GM19395 (cell line): Measurements from ENCODE around the gene RDH12.
A peak's percentile ranks its signal among the peaks of the same experiment; 100 is the strongest.
"Not testable (repeated sequence)": the region's sequence is repeated elsewhere in the genome, so short reads cannot be mapped to it uniquely, and the experiment has no call there.

Experiments
- ATAC-seq: cut with Tn5 transposase; IDR thresholded peaks from one replicate; pipeline ENCODE4 v1.9.1; 2021; ENCODE audit warnings: mild to moderate bottlenecking, moderate library complexity; ENCODE audit not compliant: unreplicated experiment

Gene RDH12

DNA sequence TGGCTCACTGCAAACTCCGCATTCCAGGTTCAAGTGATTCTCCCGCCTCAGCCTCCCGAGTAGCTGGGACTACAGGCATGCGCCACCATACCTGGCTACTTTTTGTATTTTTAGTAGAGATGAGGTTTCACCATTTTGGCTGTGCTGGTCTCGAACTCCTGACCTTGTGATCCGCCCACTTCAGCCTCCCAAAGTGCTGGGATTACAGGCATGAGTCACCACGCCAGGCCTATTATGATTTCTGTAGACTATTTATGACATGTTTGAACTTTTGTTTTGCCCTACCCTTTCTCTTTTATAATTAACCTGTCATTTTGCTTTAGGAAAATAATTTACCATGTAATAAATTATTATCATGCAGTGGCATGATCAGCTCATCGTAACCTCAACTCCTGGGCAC is at the start of gene RDH12:
Gene RDH12, plus strand, starts transcription at position 395 of the 400 bp plus-strand sequence. CDS start 20,757 bp downstream, outside the sequence.
- ATAC-seq = not testable (repeated sequence)

DNA sequence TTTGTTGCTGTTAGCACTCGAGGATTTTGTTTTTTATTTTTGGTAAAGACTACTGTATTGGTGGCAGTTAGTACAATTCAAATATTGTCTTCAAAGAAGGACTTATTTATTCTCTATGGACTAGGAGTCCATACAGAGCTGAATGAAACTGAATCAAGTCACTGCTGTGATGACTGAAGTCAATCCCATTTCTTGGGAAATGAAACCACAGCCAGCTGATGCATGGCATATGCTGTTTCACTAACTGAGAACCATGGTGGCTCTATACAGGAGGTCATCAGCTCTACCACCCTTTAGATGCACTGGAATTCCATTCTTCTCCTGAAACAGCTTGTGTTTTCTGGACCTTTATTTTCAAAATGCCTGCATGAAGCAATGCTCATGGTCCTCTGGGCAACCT is 49.5 kb upstream of the RDH12 start:
- no peak for ATAC-seq

DNA sequence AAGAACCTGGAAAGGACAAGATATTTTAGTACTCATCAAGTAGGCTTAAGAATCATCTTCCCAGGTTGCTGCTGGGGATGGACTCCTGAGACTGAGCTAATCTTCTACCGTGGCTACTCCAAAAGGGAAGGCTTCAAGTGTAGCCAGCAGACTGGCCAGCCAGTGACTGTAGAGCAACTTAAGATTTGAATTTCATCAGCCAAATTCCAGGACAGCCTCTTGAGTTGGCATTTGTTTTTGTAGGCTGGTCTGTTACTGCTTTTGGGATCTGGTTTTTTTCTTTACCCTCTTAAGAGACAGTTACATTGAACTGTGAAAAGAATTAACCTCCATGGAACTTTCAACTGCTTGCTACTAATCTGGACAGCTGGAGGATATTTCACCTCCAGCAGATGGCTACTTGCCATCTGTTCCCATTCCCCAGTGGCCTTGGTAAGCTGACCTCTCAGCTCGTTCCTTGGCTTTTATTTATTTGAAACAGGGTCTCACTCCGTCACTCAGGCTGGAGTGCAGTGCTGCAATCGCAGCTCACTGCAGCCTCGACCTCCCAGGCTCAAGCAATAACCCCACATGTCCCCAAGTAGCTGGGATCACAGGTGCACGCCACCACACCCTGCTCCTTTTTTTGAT is 47.9 kb upstream of the RDH12 start:
- ATAC-seq = no peak

DNA sequence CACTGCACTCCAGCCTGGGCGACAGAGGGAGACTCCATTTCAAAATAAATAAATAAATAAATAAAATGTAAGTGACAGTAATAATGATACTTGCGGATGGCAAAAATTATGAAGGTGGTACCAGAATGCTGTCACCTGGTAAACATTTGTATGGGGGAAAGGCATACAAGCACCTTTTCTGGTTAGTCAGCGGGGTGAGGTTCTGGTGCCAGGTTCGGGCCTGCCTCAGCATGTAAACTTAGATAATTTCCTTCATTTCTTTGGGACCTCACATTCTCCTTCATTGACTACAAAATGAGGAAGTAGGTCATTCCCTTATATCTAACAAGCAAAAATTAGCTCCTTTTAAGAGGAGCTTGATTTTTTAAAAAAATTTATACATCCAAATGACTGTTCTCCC is 38.1 kb upstream of the RDH12 start:
- ATAC-seq = no peak

DNA sequence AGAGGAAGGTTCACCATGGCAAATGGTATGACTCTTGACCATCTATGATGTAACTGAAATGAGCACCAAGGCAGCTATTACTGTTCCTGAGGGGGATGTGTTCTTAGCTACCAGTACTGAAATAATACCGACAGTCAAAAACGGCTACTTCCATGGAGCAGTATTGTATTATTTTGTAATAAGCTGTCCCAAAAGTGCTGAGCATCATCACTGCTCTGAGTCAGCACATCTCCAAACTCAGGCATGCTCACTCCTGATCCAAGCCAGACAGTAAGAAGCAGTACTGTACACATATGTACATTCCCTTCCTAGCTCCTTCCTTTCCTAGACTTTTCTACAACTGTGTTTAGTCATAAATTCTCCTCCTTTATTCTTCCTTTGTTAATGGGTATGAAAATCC is 35.8 kb upstream of the RDH12 start:
- no peak for ATAC-seq

GRCh38 chr14:67666750-67667449 is 34.8 kb upstream of the RDH12 start:
- ATAC-seq = peak; percentile 70

- no peak for ATAC-seq
Observed at GRCh38 chr14:67668559-67668958, 33.1 kb upstream of the RDH12 start.

DNA sequence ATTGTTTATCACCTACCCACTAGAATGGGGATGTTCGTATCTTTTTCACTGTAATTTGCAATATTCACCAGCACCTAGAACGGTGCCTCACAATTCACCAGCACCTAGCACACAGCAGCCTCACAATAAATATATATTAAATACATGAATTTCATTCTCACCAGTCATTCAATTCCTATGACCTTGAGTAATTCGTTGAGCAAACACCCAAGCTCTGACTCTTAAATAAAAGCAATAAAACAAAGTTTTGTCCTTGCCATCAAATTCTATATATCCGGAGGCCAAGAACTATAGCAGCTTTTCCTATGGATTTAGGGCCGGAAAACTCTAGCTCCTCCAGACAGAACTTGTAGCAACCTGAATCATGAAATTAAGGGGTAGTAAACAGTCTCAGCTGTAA is 28.2 kb upstream of the RDH12 start:
- ATAC-seq = no peak

GRCh38 chr14:67674139-67674479 is 27.6 kb upstream of the RDH12 start:
- peak; percentile 60 for ATAC-seq

DNA sequence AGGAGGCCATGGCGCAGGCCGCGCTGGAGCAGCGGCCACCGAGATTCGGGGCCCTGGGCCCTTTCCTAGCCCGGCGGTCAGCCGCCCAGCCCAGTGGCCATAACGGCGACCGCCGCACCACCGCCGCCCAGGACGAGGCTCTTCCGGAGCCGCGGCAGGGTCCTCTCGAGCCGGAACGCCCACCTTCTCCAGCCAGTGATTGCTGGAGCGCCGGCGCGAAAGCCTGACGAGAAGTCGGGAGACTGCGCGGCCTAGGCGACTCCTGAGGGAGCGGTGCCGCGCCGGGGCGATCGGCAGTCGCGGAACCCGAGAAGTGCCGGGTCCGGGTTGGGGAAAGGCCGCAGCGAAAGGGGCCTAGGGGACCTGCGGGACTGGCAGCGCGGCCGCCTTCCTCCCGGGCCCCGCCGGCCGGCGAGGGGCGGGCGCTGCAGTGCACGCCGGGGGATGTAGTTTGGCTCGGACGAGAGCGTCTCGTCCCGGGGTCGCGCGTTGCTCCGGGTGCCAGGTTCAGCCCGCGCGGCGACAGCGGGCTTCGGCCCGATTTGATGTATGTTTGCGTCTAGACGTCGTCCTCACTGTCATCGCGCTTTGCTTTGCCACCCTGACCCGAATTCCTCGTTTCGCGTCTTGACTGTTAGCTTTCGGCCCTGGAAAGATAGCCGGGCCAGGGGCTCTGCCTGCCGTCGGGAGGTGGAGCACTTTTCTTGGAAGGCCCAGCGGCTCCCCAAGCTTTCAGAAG is 27.0 kb upstream of the RDH12 start, which contains the start of gene VTI1B:
Gene VTI1B, minus strand, starts transcription at position 153 of the 739 bp plus-strand sequence. Its CDS starts 143 bp downstream, at position 10.
- ATAC-seq = peak; percentile 89

- no peak for ATAC-seq
Observed at GRCh38 chr14:67675219-67675582, 26.5 kb upstream of the RDH12 start.

DNA sequence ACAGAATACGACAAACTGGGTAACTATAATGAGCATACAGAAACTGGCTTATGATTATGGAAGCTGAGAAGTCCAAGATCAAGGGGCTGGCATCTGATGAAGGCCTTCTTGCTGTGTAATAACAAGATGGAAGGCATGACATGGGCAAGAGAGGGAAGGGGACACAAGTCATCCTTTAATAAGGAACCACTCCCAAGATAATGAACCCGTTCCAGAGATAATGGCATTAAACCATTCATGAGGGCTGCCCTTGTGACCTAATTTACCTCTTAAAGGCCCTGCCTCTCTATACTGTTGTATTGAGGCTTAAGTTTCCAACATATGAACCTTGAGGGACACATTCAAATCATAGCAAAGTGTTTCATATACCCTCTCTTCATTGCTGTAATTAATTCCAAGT is 22.7 kb upstream of the RDH12 start:
- ATAC-seq = no peak

DNA sequence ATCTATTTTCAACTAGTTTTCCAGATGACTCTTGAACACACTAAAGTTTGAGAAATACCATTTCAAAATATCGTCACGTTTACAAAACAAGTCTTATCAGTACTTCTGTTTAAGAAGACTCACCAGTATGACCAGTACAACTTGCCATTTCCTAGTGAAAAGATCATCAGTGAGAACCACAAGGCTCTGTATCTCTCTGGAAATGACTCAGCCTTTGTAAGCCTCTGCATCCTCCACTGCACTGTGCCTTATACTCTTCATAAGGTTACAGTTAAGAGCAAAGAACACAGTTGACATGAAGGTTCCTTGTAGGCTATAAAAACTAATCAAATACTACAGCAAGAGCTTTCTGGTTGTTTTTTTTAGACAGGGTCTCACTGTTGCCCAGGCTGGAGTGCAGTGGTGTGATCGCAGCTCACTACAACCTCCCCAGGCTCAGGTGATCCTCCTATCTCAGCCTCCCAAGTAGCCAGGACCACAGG is 21.5 kb upstream of the RDH12 start:
- peak; percentile 98 for ATAC-seq

GRCh38 chr14:67680941-67681340 is 20.7 kb upstream of the RDH12 start:
- ATAC-seq = no peak

GRCh38 chr14:67683842-67684241 is 17.8 kb upstream of the RDH12 start:
- no peak for ATAC-seq

DNA sequence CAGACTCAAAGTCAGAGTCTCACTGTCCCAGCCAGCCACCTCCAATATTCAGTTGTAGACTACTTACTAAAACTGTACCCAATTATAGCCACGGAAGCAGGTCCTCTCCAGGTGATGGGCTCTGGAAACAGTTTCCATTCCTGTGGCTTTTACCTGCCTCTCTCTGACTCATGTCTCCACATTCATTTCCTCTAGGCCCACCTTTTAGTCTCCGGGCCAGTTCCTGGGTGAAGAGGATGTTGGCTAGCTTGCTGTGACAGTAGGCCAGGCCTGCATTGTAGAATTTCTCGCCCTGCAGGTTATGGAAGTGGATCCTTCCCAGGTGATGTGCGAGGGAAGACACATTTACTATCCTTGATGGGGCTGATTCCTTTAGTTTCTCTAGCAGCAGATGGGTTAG is 11.7 kb upstream of the RDH12 start:
- ATAC-seq = no peak

DNA sequence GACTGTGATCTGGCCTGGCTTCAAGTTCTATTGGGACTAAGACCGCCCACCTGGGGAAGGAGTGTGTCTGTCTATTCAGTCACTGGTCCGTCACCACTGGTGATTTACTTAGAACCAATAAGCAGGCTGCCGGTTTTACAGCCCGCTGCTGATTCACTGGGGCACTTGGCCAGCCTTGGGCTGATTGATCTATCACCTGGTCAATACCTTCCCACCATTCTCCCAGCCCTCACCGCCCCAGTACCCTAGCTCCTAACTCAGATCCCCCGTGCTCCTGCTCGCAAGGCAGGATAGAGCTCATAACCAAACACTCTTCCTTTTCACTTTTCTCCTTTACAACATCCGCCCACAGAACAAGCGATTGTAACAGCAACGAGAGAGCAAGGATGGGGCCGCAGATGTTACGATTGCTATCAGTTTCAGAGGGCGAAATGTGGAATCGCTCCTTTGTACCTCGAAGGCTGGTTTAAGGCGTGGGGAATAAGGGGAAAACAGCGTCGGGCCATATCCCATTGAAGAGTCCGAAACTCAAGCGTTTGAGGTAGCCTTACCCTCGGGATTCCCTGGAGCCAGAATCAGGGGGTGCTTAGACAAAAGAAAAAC is 6.8 kb upstream of the RDH12 start:
- peak; percentile 89 for ATAC-seq

GRCh38 chr14:67695394-67695949 is 6.2 kb upstream of the RDH12 start, which contains the start of gene RDH11:
Gene RDH11, minus strand, starts transcription at chr14:67695764. Its CDS starts 61 bp downstream, at chr14:67695703.
- ATAC-seq = peak; percentile 89

DNA sequence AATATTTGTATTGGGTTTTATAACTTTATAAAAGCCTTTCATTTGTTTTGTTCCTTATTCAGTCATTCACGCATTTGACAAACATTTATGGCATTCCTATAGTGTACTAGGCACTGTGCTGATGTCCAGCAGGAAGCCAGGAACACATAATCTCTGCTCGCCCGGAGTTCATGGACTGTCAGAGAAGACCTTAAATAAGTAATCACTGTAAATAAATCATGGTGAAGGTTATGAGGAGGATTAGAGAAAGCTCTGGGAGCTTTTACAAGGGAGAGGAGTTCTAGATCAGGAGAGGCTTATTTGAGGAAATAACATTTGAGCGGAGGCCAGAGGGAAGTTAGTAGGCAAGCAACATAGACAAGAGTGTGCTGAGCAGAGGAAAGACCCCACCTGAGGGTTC is 4.7 kb upstream of the RDH12 start:
- no peak for ATAC-seq

GRCh38 chr14:67698179-67698578 is 3.5 kb upstream of the RDH12 start:
- no peak for ATAC-seq

GRCh38 chr14:67703997-67704396 is 2.3 kb downstream of the RDH12 start:
- ATAC-seq = no peak
